ENCODE data around the gene INTS15. TPM values are rescaled to one million over a fixed set of nuclear protein-coding genes. Genes with fewer than 3 reads are reported as not detected.

The INTS15 gene
- total RNA-seq, 4 donors from 2014 or later, result 34.0 to 95.7 (median 53.0) TPM

- Histone ChIP-seq H3K27ac (no peak overlapping the region), H3K36me3 (no peaks in the 10 kb centered on the region), H3K27me3 (no peaks in the 10 kb centered on the region), H3K9me3 (no peaks in the 10 kb centered on the region), H3K4me3 (no peak overlapping the region), H3K4me1 (no peaks in the 10 kb centered on the region)
- no peak for DNase-seq
- TF ChIP-seq CTCF (IDR thresholded peaks at IDR 0.05) (no peak), POLR2A (IDR thresholded peaks at IDR 0.05) (no peak)
Observed at GRCh38 chr7:6559896-6560295, 29.9 kb upstream of the INTS15 start.

- Histone ChIP-seq H3K27me3 (no peaks in the 10 kb centered on the region), H3K36me3 (no peaks in the 10 kb centered on the region), H3K27ac (no peak overlapping the region), H3K4me3 (no peak overlapping the region), H3K4me1 (no peaks in the 10 kb centered on the region), H3K9me3 (no peaks in the 10 kb centered on the region)
- DNase-seq, result no peak
- TF ChIP-seq POLR2A (IDR thresholded peaks at IDR 0.05), result no peak
- TF ChIP-seq CTCF (IDR thresholded peaks at IDR 0.05), result no peak
Observed at GRCh38 chr7:6562106-6562505, 27.7 kb upstream of the INTS15 start.

- TF ChIP-seq POLR2A (IDR thresholded peaks at IDR 0.05) (no peak), CTCF (IDR thresholded peaks at IDR 0.05) (no peak)
- no peak overlapping the region for H3K4me3 ChIP-seq
Observed at GRCh38 chr7:6563936-6564770, 25.7 kb upstream of the INTS15 start.

GRCh38 chr7:6565655-6566054, 24.2 kb upstream of the INTS15 start:
- no peak overlapping the region for H3K27ac ChIP-seq
- H3K36me3 ChIP-seq, result no peaks in the 10 kb centered on the region
- DNase-seq, result no peak
- no peaks in the 10 kb centered on the region for H3K4me1 ChIP-seq
- no peak overlapping the region for H3K4me3 ChIP-seq
- no peaks in the 10 kb centered on the region for H3K9me3 ChIP-seq
- no peak for TF ChIP-seq POLR2A (IDR thresholded peaks at IDR 0.05)
- no peak for TF ChIP-seq CTCF (IDR thresholded peaks at IDR 0.05)
- H3K27me3 ChIP-seq, result no peaks in the 10 kb centered on the region

More at GRCh38 chr7:6563936-6564770, 25.7 kb upstream of the INTS15 start:
- DNase-seq, result no peak
- H3K36me3 ChIP-seq, result no peaks in the 10 kb centered on the region
- no peaks in the 10 kb centered on the region for H3K9me3 ChIP-seq
- H3K27ac ChIP-seq, result no peak overlapping the region
- no peaks in the 10 kb centered on the region for H3K4me1 ChIP-seq
- H3K27me3 ChIP-seq, result no peaks in the 10 kb centered on the region

- Histone ChIP-seq H3K27ac (no peak overlapping the region), H3K9me3 (no peaks in the 10 kb centered on the region), H3K27me3 (no peaks in the 10 kb centered on the region), H3K4me1 (no peaks in the 10 kb centered on the region), H3K4me3 (no peak overlapping the region), H3K36me3 (no peaks in the 10 kb centered on the region)
- TF ChIP-seq POLR2A (IDR thresholded peaks at IDR 0.05) (no peak), CTCF (IDR thresholded peaks at IDR 0.05) (no peak)
- no peak for DNase-seq
Observed at GRCh38 chr7:6567886-6568285, 21.9 kb upstream of the INTS15 start.
